ENCODE results near the gene FAM237B. TPM values are rescaled to one million over a fixed set of nuclear protein-coding genes. Genes with fewer than 3 reads are reported as not detected.

The FAM237B gene
- total RNA-seq, 1 experiment from 2014 or later, result not detected

DNA sequence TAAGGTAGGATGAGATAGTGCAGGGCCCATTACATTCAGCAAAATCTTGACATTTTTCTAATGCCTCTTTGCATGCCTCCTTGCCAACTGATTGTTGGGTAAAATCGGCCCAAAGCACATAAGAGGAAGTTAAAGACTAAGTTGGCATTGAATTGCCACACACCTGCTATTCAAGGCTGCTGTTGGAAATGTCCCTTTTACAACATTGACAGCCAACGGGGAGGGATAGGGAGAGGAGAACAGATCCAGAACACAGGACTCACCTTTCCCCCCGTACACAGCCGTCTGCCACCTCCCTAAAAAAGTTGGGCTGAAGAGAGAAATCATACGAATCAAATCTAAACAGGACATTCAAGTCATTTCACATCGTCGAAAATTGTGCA lies 695 bp downstream of the FAM237B start:
- Histone ChIP-seq H3K4me3 (no peak overlapping the region), H3K4me1 (replicated peaks) (peaks cover 3% of the 10 kb centered on the region; the same call in 1 of the 2 replicates), H3K27ac (no peak overlapping the region), H3K36me3 (no peaks in the 10 kb centered on the region), H3K27me3 (replicated peaks) (peaks cover 68% of the 10 kb centered on the region), H3K9me3 (replicated peaks) (no peaks in the 10 kb centered on the region)
- no peak for DNase-seq (ENCODE audit: low read depth in 1 of 2, low spot score in 2 of 2)

GRCh38 chr7:90320014-90320413 lies 1.1 kb downstream of the FAM237B start:
- no peak for DNase-seq (ENCODE audit: low read depth in 1 of 2, low spot score in 2 of 2)
- Histone ChIP-seq H3K9me3 (replicated peaks) (no peaks in the 10 kb centered on the region), H3K36me3 (no peaks in the 10 kb centered on the region), H3K27ac (no peak overlapping the region), H3K4me1 (replicated peaks) (peaks cover 3% of the 10 kb centered on the region; the same call in 1 of the 2 replicates), H3K4me3 (no peak overlapping the region), H3K27me3 (replicated peaks) (peaks cover 68% of the 10 kb centered on the region)

- no peaks in the 10 kb centered on the region for H3K36me3 ChIP-seq
- H3K4me1 ChIP-seq (replicated peaks), result no peaks in the 10 kb centered on the region
- H3K27me3 ChIP-seq (replicated peaks), result peaks cover 18% of the 10 kb centered on the region
- H3K9me3 ChIP-seq (replicated peaks), result no peaks in the 10 kb centered on the region
- no peak overlapping the region for H3K27ac ChIP-seq
- H3K4me3 ChIP-seq, result no peak overlapping the region
- DNase-seq (ENCODE audit: low read depth in 1 of 2, low spot score in 2 of 2), result no peak
Observed at GRCh38 chr7:90313907-90314306, 7.2 kb downstream of the FAM237B start.

- H3K27ac ChIP-seq, result no peak overlapping the region
- H3K4me3 ChIP-seq, result no peak overlapping the region
- no peak for DNase-seq (ENCODE audit: low read depth in 1 of 2, low spot score in 2 of 2)
- peaks cover 7% of the 10 kb centered on the region for H3K27me3 ChIP-seq (replicated peaks)
- H3K9me3 ChIP-seq (replicated peaks), result no peaks in the 10 kb centered on the region
- H3K36me3 ChIP-seq, result no peaks in the 10 kb centered on the region
- H3K4me1 ChIP-seq (replicated peaks), result no peaks in the 10 kb centered on the region
Observed at GRCh38 chr7:90312745-90313144, 8.4 kb downstream of the FAM237B start.

GRCh38 chr7:90311175-90311574 lies 9.9 kb downstream of the FAM237B start:
- no peak overlapping the region for H3K27ac ChIP-seq
- DNase-seq (ENCODE audit: low read depth in 1 of 2, low spot score in 2 of 2), result no peak
- H3K4me1 ChIP-seq (replicated peaks), result no peaks in the 10 kb centered on the region
- no peak overlapping the region for H3K4me3 ChIP-seq
- no peaks in the 10 kb centered on the region for H3K36me3 ChIP-seq
- no peaks in the 10 kb centered on the region for H3K27me3 ChIP-seq (replicated peaks)
- no peaks in the 10 kb centered on the region for H3K9me3 ChIP-seq (replicated peaks)

- Histone ChIP-seq H3K27me3 (replicated peaks) (no peaks in the 10 kb centered on the region), H3K27ac (no peak overlapping the region), H3K4me3 (no peak overlapping the region), H3K9me3 (replicated peaks) (no peaks in the 10 kb centered on the region), H3K4me1 (replicated peaks) (no peaks in the 10 kb centered on the region), H3K36me3 (no peaks in the 10 kb centered on the region)
- DNase-seq (ENCODE audit: low read depth in 1 of 2, low spot score in 2 of 2), result no peak
Observed at GRCh38 chr7:90309872-90310271, 11.2 kb downstream of the FAM237B start.

- no peak overlapping the region for H3K27ac ChIP-seq
- H3K4me3 ChIP-seq, result no peak overlapping the region
- H3K4me1 ChIP-seq (replicated peaks), result no peaks in the 10 kb centered on the region
- H3K9me3 ChIP-seq (replicated peaks), result no peaks in the 10 kb centered on the region
- peaks cover 6% of the 10 kb centered on the region for H3K27me3 ChIP-seq (replicated peaks)
- DNase-seq (ENCODE audit: low read depth in 1 of 2, low spot score in 2 of 2), result no peak
- no peaks in the 10 kb centered on the region for H3K36me3 ChIP-seq
Observed at GRCh38 chr7:90303241-90303640, 17.9 kb downstream of the FAM237B start.

DNA sequence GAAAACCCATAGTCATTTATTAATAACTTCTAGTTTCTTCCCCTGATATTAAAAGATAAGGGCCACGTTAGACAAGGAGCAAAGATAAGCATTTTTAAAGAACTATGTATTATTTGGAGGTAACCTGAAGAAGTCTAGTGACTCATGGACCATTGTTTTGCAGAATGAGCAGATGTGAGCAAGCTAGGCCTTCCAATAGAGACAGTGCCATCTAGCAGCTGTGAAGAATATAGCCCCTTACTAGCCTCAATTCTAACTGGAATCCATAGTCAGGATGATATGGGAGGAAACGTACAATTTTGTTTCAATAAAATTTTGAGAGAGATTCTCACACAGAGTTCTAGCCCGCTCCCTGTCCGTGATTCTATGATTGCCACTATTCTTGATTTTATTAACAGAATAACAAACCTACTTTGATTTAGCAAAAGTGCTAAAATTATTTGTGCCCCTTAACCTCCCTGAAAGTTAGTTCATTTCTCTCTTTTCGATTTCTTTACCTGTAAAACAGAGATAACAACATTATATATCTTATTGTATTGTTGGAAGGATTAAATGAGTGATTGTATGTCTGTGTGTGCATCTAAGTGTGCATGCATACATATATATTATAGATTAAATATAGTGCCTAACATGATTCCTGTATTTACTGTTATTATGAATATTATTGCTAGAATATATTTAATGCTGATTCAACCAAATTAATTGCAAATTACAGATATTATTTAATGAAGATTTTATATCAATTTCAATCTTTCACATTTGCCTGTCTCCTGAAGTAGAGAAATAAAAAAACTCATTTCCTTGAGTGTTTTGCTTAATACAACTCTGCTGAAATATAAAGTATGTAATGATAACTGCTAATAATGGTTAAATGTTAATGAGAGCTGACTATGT lies 22.7 kb downstream of the FAM237B start:
- Histone ChIP-seq H3K36me3 (no peaks in the 10 kb centered on the region), H3K4me3 (no peak overlapping the region), H3K27ac (no peak overlapping the region), H3K4me1 (replicated peaks) (no peaks in the 10 kb centered on the region), H3K27me3 (replicated peaks) (peaks cover 6% of the 10 kb centered on the region), H3K9me3 (replicated peaks) (no peaks in the 10 kb centered on the region)
- peak in 1 of 2 experiments; percentile 33 for DNase-seq (ENCODE audit: low read depth in 1 of 2, low spot score in 2 of 2)

DNA sequence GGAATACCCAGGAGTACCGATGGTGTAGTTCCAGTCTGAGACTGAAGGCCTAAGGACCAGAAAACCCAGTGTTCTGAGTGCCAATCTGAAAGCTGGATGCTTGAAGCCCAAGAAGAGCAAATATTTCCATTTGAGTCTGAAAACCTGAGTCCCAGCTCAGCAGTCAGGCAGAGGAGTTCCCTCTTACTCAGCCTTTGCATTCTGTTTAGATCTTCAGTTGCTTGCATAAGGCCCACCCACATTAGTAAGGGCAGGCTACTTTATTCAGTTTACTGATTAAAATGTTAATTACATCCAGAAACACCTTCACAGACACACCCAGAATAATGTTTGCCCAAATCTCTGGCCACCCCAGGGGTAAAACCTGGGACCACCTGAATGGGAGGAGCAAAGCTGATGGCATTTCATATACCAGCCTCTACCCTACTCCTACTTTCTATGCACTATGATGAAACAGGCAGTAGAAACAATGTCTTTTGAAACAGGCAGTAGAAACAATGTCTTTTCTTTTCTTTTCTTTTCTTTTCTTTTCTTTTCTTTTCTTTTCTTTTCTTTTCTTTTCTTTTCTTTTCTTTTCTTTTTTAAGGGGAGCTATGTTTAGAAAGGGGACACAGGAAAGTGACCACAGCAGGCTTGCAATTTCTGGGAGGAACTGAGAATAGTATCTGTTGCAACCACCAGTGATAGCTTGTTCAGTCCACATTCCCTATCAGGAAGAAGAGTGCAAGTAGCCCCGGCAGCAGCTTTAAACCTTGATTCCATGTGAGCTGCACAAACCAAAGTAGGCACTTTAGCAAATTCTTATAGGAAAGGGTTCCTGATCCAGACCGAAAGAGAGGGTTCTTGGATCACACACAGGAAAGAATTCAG lies 30.6 kb downstream of the FAM237B start:
- Histone ChIP-seq H3K27ac (no peak overlapping the region), H3K4me1 (replicated peaks) (no peaks in the 10 kb centered on the region), H3K36me3 (no peaks in the 10 kb centered on the region), H3K4me3 (no peak overlapping the region), H3K27me3 (replicated peaks) (no peaks in the 10 kb centered on the region), H3K9me3 (replicated peaks) (no peaks in the 10 kb centered on the region)
- no peak for DNase-seq (ENCODE audit: low read depth in 1 of 2, low spot score in 2 of 2)

GRCh38 chr7:90288154-90288553 lies 33.0 kb downstream of the FAM237B start:
- DNase-seq (ENCODE audit: low read depth in 1 of 2, low spot score in 2 of 2), result no peak
- no peaks in the 10 kb centered on the region for H3K27me3 ChIP-seq (replicated peaks)
- no peaks in the 10 kb centered on the region for H3K36me3 ChIP-seq
- H3K9me3 ChIP-seq (replicated peaks), result no peaks in the 10 kb centered on the region
- no peak overlapping the region for H3K4me3 ChIP-seq
- no peaks in the 10 kb centered on the region for H3K4me1 ChIP-seq (replicated peaks)
- no peak overlapping the region for H3K27ac ChIP-seq

- Histone ChIP-seq H3K36me3 (no peaks in the 10 kb centered on the region), H3K27me3 (replicated peaks) (no peaks in the 10 kb centered on the region; the same call in 1 of the 2 replicates), H3K27ac (no peak overlapping the region), H3K4me1 (replicated peaks) (peaks cover 5% of the 10 kb centered on the region; the same call in 1 of the 2 replicates), H3K9me3 (replicated peaks) (no peaks in the 10 kb centered on the region), H3K4me3 (no peak overlapping the region)
- no peak for DNase-seq (ENCODE audit: low read depth in 1 of 2, low spot score in 2 of 2)
Observed at GRCh38 chr7:90276033-90276728, 44.9 kb downstream of the FAM237B start.

DNA sequence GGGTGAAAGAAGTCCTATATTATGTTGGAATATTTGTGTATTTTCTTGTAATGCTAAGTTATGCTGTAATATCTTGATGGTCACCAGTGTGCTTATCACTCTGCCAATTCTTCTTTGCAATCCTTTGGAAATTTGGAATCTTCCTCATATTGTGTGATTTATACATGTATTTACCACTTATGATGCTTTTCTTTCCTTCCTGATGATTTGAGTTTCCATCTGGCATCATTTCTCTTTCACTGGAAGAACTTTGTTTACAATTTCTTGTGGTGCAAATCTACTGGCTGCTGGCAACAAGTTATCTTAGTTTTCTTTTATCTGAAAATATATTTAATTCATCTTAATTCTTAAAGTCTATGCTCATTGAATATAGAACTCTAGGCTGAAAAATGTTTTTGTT lies 46.9 kb downstream of the FAM237B start:
- Histone ChIP-seq H3K9me3 (replicated peaks) (no peaks in the 10 kb centered on the region), H3K27ac (no peak overlapping the region), H3K4me3 (no peak overlapping the region), H3K4me1 (replicated peaks) (peaks cover 9% of the 10 kb centered on the region; the same call in 1 of the 2 replicates), H3K36me3 (no peaks in the 10 kb centered on the region), H3K27me3 (replicated peaks) (no peaks in the 10 kb centered on the region; the same call in 1 of the 2 replicates)
- DNase-seq (ENCODE audit: low read depth in 1 of 2, low spot score in 2 of 2), result no peak

DNA sequence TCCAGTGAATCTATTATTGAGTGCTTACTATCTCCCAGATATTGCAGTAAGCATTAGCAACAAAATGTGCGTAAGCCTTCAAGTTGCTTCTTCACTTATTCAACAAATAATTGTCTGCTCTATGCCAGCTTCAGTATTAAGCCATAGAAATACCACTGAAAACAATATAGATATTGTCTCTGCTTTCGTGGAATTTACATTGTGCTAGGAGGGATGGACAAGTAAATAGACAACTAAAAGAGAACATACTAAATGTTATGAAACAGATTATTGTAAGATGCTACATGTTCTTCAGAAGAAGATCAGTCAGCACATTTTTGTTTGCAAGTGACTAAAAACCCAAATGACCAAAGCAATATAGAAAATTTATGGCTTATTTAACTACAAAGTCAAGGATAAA lies 48.9 kb downstream of the FAM237B start:
- H3K9me3 ChIP-seq (replicated peaks), result no peaks in the 10 kb centered on the region
- H3K36me3 ChIP-seq, result no peaks in the 10 kb centered on the region
- DNase-seq (ENCODE audit: low read depth in 1 of 2, low spot score in 2 of 2), result no peak
- no peak overlapping the region for H3K27ac ChIP-seq
- no peaks in the 10 kb centered on the region for H3K27me3 ChIP-seq (replicated peaks)
- peaks cover 9% of the 10 kb centered on the region; the same call in 1 of the 2 replicates for H3K4me1 ChIP-seq (replicated peaks)
- no peak overlapping the region for H3K4me3 ChIP-seq

Data from SJSA1 (cell line).